ENCODE measurements around the gene ARPC4. TPM values are rescaled to one million over a fixed set of nuclear protein-coding genes. Genes with fewer than 3 reads are reported as not detected.

ARPC4 gene
- total RNA-seq, 6 experiments from 2014 or later, result 42.0 to 80.3 (median 57.3) TPM

DNA sequence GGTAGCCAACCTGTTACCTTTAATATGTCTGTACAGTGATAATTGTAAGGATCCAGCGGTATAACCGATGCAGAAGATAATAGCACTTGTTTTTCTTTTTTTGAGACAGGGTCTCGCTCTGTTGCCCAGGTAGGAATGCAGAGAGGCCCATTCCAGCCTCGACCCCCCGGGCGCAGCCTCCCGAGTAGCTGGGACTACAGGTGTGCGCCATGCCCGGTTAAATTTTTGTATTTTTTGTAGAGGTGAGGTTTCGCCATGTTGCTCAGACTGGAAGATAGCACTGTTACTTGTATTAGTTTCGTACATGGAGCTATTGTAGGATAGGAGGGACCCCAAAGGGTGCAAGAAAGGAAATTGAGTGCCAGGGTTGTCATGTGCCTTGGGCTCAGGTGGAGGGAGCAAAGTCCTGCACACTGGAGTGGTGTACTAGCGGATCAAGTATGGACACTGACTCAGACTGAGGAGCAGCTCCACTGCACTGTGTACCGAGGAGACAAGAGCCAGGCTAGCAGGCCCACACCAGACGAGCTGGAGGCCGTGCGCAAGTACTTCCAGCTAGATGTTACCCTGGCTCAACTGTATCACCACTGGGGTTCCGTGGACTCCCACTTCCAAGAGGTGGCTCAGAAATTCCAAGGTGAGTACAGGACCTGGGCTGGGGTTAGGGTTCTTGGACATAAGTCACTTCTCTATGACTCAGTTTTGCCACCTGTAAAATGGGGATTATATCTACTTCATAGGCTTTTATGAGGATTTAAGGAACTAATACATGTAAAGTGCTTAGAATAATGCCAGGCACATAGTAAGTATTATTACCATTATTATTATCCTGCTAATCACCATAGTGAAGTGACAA lies 42.1 kb upstream of the ARPC4 start:
- Histone ChIP-seq H3K4me3 (peak overlapping the region; percentile 59 to 72 (median 61)), H3K27me3 (no peaks in the 10 kb centered on the region), H3K9me3 (no peaks in the 10 kb centered on the region), H3K4me1 (peaks cover 0 to 10% (median 3%) of the 10 kb centered on the region in 4 donors), H3K27ac (peak overlapping the region; percentile 55 to 68 (median 58)), H3K36me3 (peaks cover 0 to 38% (median 16%) of the 10 kb centered on the region in 4 donors)
- 24% methylated on average over 11 of the region's 17 CpGs for WGBS (ENCODE audit: insufficient coverage, low coverage, low lambda C conversion rate, missing lambda C conversion rate)
- intact Hi-C loops (cut with DNase I), result no loop called here
- TF ChIP-seq POLR2A (IDR thresholded peaks at IDR 0.05) (no peak), CTCF (IDR thresholded peaks at IDR 0.05) (no peak)
- DNase-seq (peak in 1 of 3 donors; percentile 45), ATAC-seq (peak; percentile 25 to 47 (median 36))

DNA sequence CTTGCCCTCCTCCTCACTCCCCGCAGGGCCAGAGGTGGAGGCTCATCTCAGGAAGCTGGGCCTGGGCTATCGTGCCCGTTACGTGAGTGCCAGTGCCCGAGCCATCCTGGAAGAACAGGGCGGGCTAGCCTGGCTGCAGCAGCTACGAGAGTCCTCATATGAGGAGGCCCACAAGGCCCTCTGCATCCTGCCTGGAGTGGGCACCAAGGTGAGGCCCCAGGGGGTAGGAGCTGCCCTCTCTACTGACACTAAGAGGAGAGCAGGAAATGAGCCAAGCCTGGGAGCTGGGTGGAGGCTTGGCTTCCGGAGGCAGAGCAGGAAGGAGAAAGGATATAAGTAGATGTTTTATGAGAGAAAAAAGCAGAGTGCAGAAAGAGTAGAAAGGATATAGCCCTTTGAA lies 38.2 kb upstream of the ARPC4 start:
- no peak overlapping the region for H3K4me3 ChIP-seq
- intact Hi-C loops (cut with DNase I), result no loop called here
- no peak for DNase-seq
- no peaks in the 10 kb centered on the region for H3K9me3 ChIP-seq
- peaks cover 0 to 7% (median 3%) of the 10 kb centered on the region in 4 donors for H3K4me1 ChIP-seq
- H3K27ac ChIP-seq, result peak overlapping the region in 1 of 3 donors; percentile 8
- no peaks in the 10 kb centered on the region for H3K27me3 ChIP-seq
- TF ChIP-seq POLR2A (IDR thresholded peaks at IDR 0.05) (no peak), CTCF (IDR thresholded peaks at IDR 0.05) (no peak)
- ATAC-seq, result no peak
- peaks cover 0 to 60% (median 23%) of the 10 kb centered on the region in 4 donors for H3K36me3 ChIP-seq
- 33% methylated on average over 2 of the region's 8 CpGs for WGBS (ENCODE audit: insufficient coverage, low coverage, low lambda C conversion rate, missing lambda C conversion rate)

- no CpG with 5 or more reads among the region's 13 CpGs for WGBS (ENCODE audit: insufficient coverage, low coverage, low lambda C conversion rate, missing lambda C conversion rate)
- H3K36me3 ChIP-seq, result peaks cover 0 to 46% (median 19%) of the 10 kb centered on the region in 4 donors
- DNase-seq (no peak), ATAC-seq (peak in 1 of 4 donors; percentile 10)
- H3K27me3 ChIP-seq, result no peaks in the 10 kb centered on the region
- no peaks in the 10 kb centered on the region for H3K4me1 ChIP-seq
- intact Hi-C loops (cut with DNase I), result no loop called here
- TF ChIP-seq POLR2A (IDR thresholded peaks at IDR 0.05) (no peak), CTCF (IDR thresholded peaks at IDR 0.05) (no peak)
- H3K9me3 ChIP-seq, result no peaks in the 10 kb centered on the region
- no peak overlapping the region for H3K4me3 ChIP-seq
- H3K27ac ChIP-seq, result no peak overlapping the region
Observed at GRCh38 chr3:9757427-9757826, 35.5 kb upstream of the ARPC4 start.

DNA sequence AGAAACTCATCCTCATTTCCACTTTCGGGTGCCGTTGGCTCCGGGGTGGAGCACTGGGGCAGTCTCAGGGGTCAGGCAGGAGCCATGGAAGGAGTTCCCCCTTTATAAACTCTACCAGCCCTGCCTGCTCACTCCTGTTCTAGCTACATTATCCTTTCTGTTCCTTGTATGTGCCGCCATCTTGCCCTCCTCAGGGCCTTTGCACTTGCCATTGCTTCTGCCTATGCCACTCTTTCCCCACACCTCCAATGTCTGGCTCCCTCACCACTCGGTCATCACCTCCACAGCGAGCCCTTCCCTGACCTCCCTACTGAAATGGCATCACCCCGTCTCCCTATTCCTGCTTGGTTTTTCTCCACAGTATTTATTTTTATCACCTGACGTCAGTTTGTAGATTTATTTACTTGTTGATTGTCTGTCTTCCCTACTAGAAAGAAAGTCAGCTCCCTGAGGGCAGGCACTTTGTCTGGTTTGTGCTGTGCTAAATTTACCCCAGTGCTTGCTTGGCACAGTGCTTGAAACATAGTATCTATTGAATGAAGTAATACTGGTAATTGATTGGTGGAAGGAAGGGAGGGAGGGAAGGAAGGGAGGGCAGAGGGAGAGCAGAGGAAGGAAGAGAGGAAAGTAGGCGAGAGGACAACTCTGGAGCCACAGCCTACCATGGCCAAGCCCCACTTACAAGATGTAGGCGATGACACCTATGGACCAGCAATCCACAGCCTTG lies 31.9 kb upstream of the ARPC4 start:
- no peaks in the 10 kb centered on the region for H3K4me1 ChIP-seq
- 97% methylated on average over 6 of the region's 10 CpGs for WGBS (ENCODE audit: insufficient coverage, low coverage, low lambda C conversion rate, missing lambda C conversion rate)
- no peaks in the 10 kb centered on the region for H3K9me3 ChIP-seq
- no peak overlapping the region for H3K27ac ChIP-seq
- peaks cover 0 to 45% (median 18%) of the 10 kb centered on the region in 4 donors for H3K36me3 ChIP-seq
- no peaks in the 10 kb centered on the region for H3K27me3 ChIP-seq
- DNase-seq (no peak), ATAC-seq (no peak)
- intact Hi-C loops (cut with DNase I), result no loop called here
- no peak for TF ChIP-seq CTCF (IDR thresholded peaks at IDR 0.05)
- no peak for TF ChIP-seq POLR2A (IDR thresholded peaks at IDR 0.05)
- no peak overlapping the region for H3K4me3 ChIP-seq
